GM20000 (cell line): ENCODE data around the gene PIPOX.

ENCODE experiments used
- DNase-seq: peaks from one replicate; pipeline ENCODE4 v3.0.0; 2012; ENCODE audit warnings: low spot score
- TF ChIP-seq, protein P1 (sequence below): IDR thresholded peaks from 2 replicates; pipeline ENCODE4 v1.5.1; 2012; ENCODE audit warnings: mild to moderate bottlenecking, control low read depth; ENCODE audit errors: extremely low read depth, missing control alignments

Gene PIPOX

DNA sequence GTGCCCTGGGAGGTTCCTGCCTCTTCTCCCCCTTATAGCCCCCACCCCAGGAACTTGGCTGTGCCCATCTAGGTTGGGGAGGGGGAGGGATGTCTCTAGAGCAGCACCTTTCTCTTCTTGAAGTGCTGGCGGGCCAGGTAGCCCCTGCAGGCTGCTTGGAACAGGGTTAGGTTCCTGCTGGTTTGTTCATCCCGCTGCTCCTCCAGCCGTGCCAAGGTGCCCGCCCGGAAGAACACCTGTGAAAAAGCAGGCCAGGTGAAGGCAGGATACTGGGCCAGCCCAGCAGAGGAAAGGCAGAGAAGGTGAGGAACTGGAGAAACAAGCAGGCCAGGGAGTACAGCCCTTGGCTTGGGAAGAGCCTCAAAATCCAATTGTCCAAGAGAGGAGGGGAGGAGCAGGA is 56.6 kb downstream of the PIPOX start:
- no peak for DNase-seq
- TF ChIP-seq, protein P1, sequence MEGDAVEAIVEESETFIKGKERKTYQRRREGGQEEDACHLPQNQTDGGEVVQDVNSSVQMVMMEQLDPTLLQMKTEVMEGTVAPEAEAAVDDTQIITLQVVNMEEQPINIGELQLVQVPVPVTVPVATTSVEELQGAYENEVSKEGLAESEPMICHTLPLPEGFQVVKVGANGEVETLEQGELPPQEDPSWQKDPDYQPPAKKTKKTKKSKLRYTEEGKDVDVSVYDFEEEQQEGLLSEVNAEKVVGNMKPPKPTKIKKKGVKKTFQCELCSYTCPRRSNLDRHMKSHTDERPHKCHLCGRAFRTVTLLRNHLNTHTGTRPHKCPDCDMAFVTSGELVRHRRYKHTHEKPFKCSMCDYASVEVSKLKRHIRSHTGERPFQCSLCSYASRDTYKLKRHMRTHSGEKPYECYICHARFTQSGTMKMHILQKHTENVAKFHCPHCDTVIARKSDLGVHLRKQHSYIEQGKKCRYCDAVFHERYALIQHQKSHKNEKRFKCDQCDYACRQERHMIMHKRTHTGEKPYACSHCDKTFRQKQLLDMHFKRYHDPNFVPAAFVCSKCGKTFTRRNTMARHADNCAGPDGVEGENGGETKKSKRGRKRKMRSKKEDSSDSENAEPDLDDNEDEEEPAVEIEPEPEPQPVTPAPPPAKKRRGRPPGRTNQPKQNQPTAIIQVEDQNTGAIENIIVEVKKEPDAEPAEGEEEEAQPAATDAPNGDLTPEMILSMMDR = no peak

DNA sequence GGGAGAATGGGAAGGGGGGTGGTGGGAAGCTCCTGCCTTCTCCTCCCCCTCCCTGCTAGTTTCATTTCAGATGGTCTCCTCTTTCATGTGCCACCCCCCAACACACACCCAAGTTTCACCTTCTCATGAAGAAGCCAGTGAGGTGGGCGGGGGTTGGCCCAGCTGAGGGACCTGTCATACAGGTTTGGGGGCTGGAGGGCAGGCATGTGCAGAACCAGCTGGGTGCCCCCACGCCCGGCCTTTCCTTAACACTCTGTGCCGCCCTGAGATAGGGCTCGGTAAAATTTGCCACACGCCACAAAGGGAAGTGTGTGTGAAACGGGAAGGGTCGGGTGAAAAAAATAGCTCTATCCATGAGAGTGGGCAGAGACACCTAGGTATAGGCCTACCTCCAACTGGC is 57.4 kb downstream of the PIPOX start:
- DNase-seq = no peak
- TF ChIP-seq, protein P1 = no peak

DNA sequence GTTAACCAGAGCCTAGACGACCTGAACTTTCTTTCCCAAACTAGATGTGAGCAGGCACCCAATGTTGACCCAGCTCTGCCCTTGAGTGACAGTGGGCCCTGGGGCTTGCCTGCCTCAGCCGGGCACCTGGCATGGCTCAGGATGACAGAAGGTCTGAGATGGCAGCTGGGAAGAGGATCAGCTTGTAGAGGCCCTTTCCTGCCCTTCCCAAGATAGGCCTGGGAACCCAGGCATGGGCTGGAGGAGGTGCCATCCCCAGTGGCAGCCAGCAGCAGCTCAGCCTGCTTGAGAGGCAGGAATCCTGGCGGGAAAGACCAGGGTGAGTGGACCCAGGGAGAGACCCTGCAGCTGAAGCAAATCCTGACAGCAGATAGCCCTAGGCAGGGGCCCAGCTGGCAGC is 59.1 kb downstream of the PIPOX start:
- DNase-seq = no peak
- TF ChIP-seq, protein P1 = no peak

DNA sequence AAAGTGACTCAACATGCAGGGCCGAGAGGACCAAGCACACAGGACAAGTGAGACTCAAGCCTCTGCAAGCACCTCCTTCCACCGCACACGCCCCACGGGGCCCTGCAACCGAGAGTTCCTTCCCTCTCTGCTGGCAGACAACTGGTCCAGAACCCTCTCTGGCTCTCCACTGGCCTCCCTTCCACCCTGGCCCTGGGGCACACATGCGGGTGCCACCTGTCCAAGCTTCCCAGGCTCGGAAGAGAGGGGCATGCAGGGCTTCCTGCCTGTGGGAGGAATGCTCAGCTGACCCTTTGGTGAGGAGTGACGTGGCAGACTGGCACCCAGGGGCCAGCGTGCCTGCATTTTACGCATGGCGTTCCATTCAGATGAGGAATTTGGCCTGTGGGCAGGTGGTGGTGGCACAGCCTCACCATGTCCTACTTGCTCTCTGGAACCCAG is 59.8 kb downstream of the PIPOX start:
- TF ChIP-seq, protein P1 = no peak
- no peak for DNase-seq

DNA sequence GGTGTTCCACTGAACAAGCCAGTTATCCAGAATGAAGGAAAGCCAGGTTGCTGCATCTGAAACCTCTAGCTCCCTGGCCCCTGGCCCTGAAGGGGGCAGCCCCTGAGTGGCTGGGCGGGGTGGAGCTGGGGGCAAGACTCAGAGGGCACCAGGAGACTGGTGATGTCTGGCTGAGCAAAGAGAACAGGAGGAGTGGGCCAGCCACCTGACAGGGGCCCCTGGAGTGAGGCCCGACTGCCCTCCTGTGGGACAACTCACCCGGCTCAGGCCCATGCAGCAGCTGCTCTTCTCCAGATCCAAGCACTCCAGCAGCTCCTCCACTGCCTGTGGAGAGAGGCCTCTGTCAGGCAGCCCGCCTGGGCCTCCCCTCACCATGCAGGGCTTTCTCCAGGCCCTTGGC is 60.4 kb downstream of the PIPOX start:
- no peak for DNase-seq
- TF ChIP-seq, protein P1 = no peak
